Fibroblast of gingiva (primary cell): ENCODE results near the gene RAPGEF5.

Source experiments
- DNase-seq: peaks from one replicate; pipeline ENCODE4 v3.0.0-alpha.2; 2011; ENCODE audit warnings: low read depth

Gene RAPGEF5

GRCh38 chr7:22151901-22152300, 205.1 kb downstream of the RAPGEF5 start:
- no peak for DNase-seq

DNA sequence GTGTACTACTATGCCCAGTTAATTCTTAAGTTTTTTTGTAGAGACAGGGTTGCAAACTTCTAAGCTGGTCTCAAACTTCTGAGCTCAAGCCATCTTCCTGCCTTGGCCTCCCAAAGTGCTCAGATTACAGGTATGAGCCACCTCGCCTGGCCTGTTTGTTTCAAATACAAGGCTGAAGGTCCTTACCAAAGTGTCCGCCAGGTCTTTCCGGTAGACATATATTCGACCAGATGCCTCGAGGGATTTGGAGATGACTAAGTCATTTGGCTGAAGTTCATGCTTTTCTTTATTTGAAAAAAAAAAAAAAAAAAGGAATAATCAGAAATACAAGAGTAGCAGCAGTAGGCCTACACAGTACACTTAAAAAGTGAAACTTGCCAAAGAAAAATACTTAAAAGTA, 206.7 kb downstream of the RAPGEF5 start:
- DNase-seq: no peak

DNA sequence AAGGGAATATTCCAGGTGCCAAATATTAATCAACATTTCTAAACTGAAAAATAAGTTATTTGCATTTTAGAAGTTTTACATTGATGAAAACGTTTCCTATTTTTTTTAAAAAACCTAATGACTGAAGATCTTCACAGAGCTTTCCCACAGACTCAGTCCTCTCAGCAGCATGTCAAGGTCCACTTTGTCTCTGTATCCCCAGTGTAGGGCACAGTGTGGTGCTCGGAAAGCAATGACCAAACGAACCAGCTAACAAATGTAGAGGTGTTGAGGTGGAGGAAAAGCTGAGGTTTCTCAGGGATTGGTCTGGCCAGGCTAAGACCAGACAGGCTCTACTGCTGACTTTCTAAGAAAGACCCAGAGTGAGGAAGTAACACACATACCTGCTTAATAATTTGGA, 209.1 kb downstream of the RAPGEF5 start:
- DNase-seq: no peak

GRCh38 chr7:22146961-22147512, 209.9 kb downstream of the RAPGEF5 start:
- peak; percentile 22 for DNase-seq

DNA sequence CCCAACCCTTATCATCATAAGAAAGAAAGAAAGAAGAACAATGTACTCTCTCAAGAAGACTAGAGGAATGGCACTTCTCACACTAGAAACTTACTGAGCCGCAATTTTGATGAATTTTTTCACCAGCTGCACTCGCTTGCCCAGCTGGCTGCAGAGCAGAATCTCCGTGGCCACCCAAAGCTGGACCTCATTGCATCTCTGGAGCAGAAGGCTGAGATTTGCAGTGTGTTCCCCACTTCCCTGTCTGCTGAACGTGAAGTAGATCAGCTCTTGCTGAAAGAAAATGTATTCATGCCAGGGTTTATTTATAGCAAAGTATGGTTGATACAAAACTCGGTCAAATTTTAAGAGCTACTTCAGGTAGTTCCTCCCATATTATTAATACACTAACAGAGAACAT, 212.0 kb downstream of the RAPGEF5 start:
- no peak for DNase-seq

DNA sequence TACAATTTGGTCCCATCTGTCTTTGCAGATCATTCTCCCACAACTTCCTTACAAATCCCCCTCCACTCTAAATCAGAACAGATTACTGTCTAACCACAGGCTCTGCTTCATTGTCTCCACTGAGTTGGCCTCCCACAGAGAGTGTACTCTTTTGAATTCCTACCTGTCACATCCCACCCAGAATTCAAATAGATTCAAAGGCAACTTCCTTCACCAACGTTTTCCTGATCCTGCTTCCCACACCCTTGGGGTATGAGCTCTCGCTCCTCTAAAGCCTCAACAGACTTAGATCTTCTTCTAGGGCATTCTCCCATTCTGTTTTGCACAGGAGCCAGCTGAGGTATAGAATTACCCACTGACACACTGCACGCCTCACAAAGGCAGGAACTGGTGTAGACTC, 213.5 kb downstream of the RAPGEF5 start:
- DNase-seq: no peak

DNA sequence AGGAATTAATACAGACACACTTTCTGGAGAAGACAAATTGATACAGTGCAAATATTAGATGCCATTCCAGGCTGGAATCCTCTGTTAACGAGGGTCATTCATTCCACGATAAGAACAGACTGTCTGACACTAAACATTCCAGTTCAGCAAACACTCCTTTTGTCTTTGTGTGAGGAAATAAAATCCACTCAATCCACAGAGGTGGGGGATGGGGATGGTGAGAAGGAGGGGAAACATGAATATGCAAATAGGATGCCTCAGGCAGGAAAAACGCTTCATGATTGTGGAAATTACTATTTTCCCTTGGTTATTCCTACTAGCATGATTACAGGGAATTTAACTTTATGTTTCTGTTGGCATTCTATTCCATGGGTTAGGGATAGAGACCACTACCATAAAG, 214.4 kb downstream of the RAPGEF5 start:
- no peak for DNase-seq

GRCh38 chr7:22141355-22141754, 215.6 kb downstream of the RAPGEF5 start:
- no peak for DNase-seq

DNA sequence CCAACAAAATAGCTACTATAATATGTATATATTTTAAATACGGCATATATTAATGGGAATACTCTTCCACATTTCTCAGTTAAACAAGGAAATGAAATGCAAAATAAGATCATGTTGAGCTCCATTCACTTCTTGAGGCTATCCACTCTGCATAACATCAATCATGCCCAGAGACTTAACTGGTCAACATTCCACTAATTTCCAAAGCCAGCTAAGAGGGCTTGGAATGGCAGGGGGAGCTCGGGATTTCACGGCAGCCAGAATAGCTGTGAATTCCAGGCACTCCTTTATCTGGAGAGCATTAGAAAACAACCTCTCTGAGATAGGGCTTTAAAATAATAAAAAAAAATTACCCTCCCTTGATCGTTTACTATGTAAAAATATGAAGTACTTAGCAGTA, 216.4 kb downstream of the RAPGEF5 start:
- DNase-seq: no peak

- no peak for DNase-seq
These were observed 218.1 kb downstream of the RAPGEF5 start for GRCh38 chr7:22138886-22139285.

- DNase-seq: no peak
These were observed 218.8 kb downstream of the RAPGEF5 start for GRCh38 chr7:22138106-22138505.

- peak; percentile 57 for DNase-seq
These were observed 219.5 kb downstream of the RAPGEF5 start for GRCh38 chr7:22137466-22137865.

- peak; percentile 67 for DNase-seq
These were observed 219.9 kb downstream of the RAPGEF5 start for GRCh38 chr7:22137026-22137425.

- no peak for DNase-seq
These were observed 227.0 kb downstream of the RAPGEF5 start for GRCh38 chr7:22129819-22130580.

DNA sequence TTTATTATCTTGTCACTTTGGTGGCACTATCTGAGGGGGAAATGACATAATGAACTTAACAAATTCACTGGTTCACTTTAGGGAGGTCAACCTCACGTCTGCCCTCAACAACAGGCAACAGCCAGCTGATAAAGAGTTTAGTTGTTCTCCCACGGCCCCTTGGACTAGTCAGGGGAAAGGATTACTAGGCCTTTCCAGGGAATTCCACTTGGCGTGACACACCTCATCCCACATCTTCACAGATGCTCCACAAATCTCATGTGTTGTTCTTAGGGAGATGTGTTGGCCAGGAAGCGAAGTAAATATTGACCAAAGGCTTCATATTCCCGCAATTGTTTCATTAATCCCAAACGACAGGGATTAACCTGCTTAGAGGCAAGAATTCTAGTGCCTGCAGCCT, 227.8 kb downstream of the RAPGEF5 start:
- DNase-seq: no peak

GRCh38 chr7:22128528-22128920, 228.4 kb downstream of the RAPGEF5 start:
- no peak for DNase-seq

DNA sequence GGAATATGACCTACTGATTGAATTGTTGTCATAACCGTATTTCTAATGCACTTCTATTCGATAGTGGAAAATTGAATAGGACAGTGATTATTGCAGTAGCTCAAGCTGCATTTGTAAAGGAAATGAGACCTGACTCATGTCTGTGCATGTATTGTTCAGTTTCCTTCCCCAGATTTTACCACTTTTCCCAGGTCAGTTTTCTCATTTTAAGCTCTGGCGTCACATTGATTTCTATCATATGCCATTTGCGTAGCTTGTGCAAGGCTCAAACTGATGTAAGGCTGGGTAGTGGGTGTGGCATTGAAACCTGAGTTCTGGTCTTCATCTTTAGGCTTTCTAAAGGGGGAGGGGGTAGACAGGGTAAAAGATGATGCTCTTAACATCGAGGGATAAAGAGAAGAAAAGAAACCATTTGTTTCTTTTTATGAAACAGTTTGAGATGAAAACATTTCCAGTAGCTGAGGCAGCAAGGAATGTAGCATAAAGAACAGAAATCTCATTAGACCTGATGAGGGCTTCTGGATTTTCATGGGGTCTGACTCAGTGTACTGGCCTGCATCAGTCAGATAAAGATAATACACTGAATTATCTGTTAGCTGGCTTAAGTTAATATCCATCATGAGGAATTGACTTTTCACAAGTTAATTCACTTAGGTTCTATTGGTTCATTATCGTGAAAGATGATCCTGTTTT, 229.0 kb downstream of the RAPGEF5 start:
- DNase-seq: no peak

GRCh38 chr7:22125436-22125835, 231.5 kb downstream of the RAPGEF5 start:
- no peak for DNase-seq

- no peak for DNase-seq
These were observed 232.0 kb downstream of the RAPGEF5 start for GRCh38 chr7:22124941-22125340.

- DNase-seq: no peak
These were observed 233.8 kb downstream of the RAPGEF5 start for GRCh38 chr7:22123139-22123538.

DNA sequence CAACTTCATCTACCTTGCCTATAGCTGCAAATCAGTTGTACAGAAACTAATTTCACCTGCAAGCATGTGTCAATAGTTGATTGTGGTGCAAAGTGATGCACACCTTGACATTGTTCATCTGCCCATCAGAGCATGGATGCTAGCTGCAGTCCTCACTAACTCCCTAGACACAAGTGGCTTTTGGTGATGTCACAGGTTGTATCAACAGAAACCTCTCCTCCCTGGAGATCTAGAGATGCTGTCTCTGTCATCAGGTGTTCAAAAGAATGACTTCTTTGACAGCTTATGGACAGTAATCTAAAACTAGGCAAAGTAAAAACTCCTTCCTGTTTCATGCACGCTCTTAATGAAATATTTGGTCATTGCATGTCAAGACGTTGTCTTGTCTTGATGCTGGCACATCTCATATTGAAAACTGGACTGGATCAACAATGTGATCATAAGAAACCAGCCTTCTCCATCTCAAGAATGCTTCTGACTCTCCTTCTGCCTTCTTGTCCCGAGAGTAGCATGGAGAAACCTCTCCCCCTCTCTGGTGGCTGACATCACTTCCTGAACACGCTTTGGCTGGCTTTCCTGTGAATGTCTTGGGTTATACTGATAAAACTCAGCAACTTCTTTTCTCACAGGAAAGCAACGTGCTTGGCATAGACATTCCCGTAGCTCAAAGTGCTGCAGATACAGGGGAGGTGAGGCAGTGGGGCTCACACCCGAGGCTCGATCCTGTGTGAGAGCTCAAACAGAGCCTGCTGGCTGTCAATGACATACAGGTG, 235.1 kb downstream of the RAPGEF5 start:
- DNase-seq: no peak

- no peak for DNase-seq
These were observed 236.4 kb downstream of the RAPGEF5 start for GRCh38 chr7:22120391-22121053.
